ENCODE data around the gene CMPK2. TPM values are rescaled to one million over a fixed set of nuclear protein-coding genes. Genes with fewer than 3 reads are reported as not detected.
"Not testable (repeated sequence)": the region's sequence is repeated elsewhere in the genome, so short reads cannot be mapped to it uniquely, and the experiment has no call there.

The CMPK2 gene
- total RNA-seq, 4 donors from 2014 or later, result 0.53 to 4.9 (median 1.7) TPM

DNA sequence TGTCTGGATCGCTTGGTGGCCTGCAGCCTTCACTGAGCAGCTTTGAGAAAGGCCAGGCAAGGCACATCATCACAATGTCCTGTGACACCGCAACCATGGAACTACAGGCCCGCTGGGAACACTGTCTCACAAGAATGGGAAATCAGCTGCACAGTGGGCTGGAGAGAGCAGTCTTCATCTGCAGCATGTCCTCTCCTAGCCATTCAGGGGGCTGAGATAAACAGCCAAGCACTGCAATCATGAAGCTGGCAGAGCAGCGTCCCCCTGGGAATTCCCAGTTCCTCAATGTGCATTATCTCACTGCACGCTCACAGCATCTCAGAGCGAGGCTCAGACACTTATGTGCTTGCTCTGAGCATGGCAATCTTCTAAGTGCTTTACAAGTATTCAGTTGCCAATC, 1.9 kb downstream of the CMPK2 start:
- Histone ChIP-seq H3K27me3 (no peaks in the 10 kb centered on the region), H3K9me3 (peaks cover 0 to 18% (median under 1%) of the 10 kb centered on the region in 3 donors), H3K27ac (no peak overlapping the region), H3K4me1 (peaks cover 6 to 23% (median 8%) of the 10 kb centered on the region in 3 donors), H3K4me3 (no peak overlapping the region), H3K36me3 (peaks cover 0 to 26% (median 0%) of the 10 kb centered on the region in 3 donors)
- WGBS, 2 donors, result 86 to 95% methylated on average over 1 to 4 of the region's 6 CpGs
- TF ChIP-seq, protein P1, sequence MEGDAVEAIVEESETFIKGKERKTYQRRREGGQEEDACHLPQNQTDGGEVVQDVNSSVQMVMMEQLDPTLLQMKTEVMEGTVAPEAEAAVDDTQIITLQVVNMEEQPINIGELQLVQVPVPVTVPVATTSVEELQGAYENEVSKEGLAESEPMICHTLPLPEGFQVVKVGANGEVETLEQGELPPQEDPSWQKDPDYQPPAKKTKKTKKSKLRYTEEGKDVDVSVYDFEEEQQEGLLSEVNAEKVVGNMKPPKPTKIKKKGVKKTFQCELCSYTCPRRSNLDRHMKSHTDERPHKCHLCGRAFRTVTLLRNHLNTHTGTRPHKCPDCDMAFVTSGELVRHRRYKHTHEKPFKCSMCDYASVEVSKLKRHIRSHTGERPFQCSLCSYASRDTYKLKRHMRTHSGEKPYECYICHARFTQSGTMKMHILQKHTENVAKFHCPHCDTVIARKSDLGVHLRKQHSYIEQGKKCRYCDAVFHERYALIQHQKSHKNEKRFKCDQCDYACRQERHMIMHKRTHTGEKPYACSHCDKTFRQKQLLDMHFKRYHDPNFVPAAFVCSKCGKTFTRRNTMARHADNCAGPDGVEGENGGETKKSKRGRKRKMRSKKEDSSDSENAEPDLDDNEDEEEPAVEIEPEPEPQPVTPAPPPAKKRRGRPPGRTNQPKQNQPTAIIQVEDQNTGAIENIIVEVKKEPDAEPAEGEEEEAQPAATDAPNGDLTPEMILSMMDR (IDR thresholded peaks at IDR 0.05), result no peak
- no peak for TF ChIP-seq POLR2A (IDR thresholded peaks at IDR 0.05)
- no peak for DNase-seq
- intact Hi-C loops (cut with DNase I), result no loop called here

DNA sequence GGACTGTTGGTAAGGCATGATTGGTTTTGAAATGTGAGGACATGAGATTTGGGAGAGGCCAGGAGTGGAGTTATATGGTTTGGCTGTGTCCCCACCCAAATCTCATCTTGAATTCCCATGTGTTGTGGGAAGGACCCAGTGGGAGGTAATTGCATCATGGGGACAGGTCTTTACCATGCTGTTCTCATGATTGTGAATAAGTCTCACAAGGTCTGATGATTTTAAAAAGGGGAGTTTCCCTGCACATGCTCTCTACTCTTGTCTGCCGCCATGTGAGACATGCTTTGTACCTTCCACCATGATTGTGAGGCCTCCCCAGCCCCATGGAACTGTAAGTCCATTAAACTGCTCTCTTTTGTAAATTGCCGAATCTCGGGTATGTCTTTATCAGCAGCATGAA, 5.4 kb downstream of the CMPK2 start:
- Histone ChIP-seq H3K4me1 (peaks cover 4 to 20% (median 6%) of the 10 kb centered on the region in 3 donors), H3K9me3 (peaks cover 0 to 23% (median 6%) of the 10 kb centered on the region in 3 donors), H3K27me3 (no peaks in the 10 kb centered on the region), H3K27ac (no peak overlapping the region), H3K4me3 (no peak overlapping the region), H3K36me3 (peaks cover 0 to 34% (median 0%) of the 10 kb centered on the region in 3 donors)
- 100% methylated on average over 3 of the region's 3 CpGs for WGBS, 2 donors
- intact Hi-C loops (cut with DNase I), result no loop called here
- DNase-seq, result no peak
- TF ChIP-seq, protein P1 (IDR thresholded peaks at IDR 0.05), result no peak
- TF ChIP-seq POLR2A (IDR thresholded peaks at IDR 0.05), result no peak

DNA sequence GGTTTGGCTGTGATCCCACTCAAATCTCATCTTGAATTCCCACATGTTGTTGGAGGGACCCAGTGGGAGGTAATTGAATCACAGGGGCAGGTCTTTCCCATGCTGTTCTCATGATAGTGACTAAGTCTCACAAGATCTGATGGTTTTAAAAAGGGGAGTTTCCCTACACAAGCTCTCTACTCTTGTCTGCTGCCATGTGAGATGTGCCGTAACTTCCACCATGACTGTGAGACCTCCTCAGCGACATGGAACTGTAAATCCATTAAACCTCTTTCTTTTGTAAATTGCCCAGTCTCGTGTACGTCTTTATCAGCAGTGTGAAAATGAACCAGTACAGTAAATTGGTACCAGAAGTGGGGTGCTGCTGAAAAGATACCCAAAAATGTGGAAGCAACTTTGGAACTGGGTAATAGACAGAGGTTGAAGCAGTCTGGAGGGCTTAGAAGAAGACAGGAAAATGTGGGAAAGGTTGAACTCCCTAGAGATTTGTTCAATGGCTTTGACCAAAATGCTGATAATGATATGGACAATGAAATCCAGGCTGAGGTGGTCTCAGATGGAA, 7.2 kb downstream of the CMPK2 start:
- peaks cover 0 to 34% (median 0%) of the 10 kb centered on the region in 3 donors for H3K36me3 ChIP-seq

DNA sequence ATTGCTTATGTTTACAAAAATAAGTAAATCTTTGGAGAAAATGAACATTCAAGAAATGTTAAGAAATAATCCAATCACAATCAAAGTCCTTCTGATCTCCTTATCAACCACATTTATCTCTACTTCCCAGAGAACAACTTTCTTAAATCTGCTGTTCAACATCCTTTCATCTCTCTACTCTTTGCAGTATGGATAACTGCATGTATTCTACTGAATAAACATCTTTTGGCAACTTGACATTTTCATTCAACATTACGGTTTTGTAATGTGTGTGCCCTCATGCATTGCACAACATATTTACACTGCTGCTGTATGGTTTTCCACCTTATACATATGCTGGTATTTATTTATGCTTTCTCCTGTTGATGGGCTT, 9.2 kb downstream of the CMPK2 start:
- no peak for TF ChIP-seq POLR2A (IDR thresholded peaks at IDR 0.05)
- TF ChIP-seq, protein P1 (IDR thresholded peaks at IDR 0.05), result no peak
- WGBS, 2 donors, result 43 to 45% methylated on average over 1 of the region's 1 CpG
- Histone ChIP-seq H3K4me1 (peaks cover 0 to 10% (median 2%) of the 10 kb centered on the region in 3 donors), H3K27me3 (no peaks in the 10 kb centered on the region), H3K9me3 (peaks cover 0 to 23% (median 6%) of the 10 kb centered on the region in 3 donors), H3K36me3 (peaks cover 0 to 45% (median 0%) of the 10 kb centered on the region in 3 donors), H3K4me3 (no peak overlapping the region), H3K27ac (no peak overlapping the region)
- intact Hi-C loops (cut with DNase I), result no loop called here
- DNase-seq, result no peak

More for the DNA sequence above, 7.2 kb downstream of the CMPK2 start:
- 90 to 94% methylated on average over 4 of the region's 4 CpGs for WGBS, 2 donors
- Histone ChIP-seq H3K4me1 (peaks cover 0 to 10% (median 2%) of the 10 kb centered on the region in 3 donors), H3K9me3 (peaks cover 0 to 23% (median 6%) of the 10 kb centered on the region in 3 donors)
- intact Hi-C loops (cut with DNase I); H3K27ac ChIP-seq; DNase-seq; H3K4me3 ChIP-seq; H3K27me3 ChIP-seq: not testable (repeated sequence)

DNA sequence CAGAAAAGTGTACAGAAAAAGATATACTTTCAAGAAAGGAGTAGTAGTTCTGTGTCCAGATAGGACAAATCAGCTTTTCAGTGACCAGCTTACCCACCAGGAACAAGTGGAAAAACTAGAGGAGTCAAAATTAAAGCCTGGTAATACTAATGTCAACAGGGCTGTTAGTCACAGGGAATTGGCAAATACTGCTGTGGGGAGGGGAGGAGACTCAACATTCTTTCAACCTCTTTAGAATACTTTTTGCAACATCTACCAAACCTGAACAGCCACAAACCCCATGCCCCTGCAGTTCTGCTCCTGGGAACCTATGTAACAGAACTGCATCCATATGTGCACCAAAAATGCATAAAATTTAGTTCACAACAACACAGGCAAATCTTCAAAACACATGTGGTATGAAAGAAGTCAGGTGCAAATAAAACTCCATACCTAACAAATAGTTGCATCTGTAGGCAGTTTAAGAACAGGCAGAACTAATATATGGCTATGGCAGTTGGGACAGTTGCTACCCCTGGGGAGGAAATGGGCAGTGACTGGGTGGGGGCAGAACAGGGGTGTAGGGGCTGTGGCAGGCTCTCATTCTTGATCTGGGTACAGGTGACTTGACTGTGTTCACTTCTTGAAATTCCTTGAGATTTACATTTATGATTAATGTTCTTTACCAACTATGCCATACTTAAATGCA, 9.7 kb downstream of the CMPK2 start:
- H3K9me3 ChIP-seq, result peaks cover 0 to 23% (median 6%) of the 10 kb centered on the region in 3 donors
- H3K27me3 ChIP-seq, result no peaks in the 10 kb centered on the region
- intact Hi-C loops (cut with DNase I), result no loop called here
- no peak overlapping the region for H3K27ac ChIP-seq
- no peak overlapping the region for H3K4me3 ChIP-seq
- no peak for DNase-seq
- TF ChIP-seq, protein P1 (IDR thresholded peaks at IDR 0.05), result no peak
- TF ChIP-seq POLR2A (IDR thresholded peaks at IDR 0.05), result no peak
- H3K4me1 ChIP-seq, result peaks cover 0 to 10% (median 2%) of the 10 kb centered on the region in 3 donors
- H3K36me3 ChIP-seq, result peaks cover 0 to 46% (median 0%) of the 10 kb centered on the region in 3 donors
